Heart right ventricle (tissue), 16 donors: Measurements from ENCODE around the gene PLPPR5. TPM values are rescaled to one million over a fixed set of nuclear protein-coding genes. Genes with fewer than 3 reads are reported as not detected.
"Not testable (repeated sequence)": the region's sequence is repeated elsewhere in the genome, so short reads cannot be mapped to it uniquely, and the experiment has no call there.

Source experiments
- ATAC-seq, 8 donors: fragments of 200-7000 bp; cut with Tn5 transposase; one replicate each; pipeline ENCODE4 v1.9.1; 2020; ENCODE audit warnings: mild to moderate bottlenecking in 8 of 8, moderate library complexity in 8 of 8, moderate number of reproducible peaks in 1 of 8
- DNase-seq, 2 donors: peaks; one replicate each; pipeline ENCODE4 v3.0.0-alpha.2; 2020
- H3K27ac ChIP-seq, 10 donors: fragments of 200-600 bp; sonication (generic) in 2 of 10; one replicate each; pipeline versions ENCODE4 v1.5.0 to v1.8.0; 2020 to 2022; ENCODE audit warnings: mild to moderate bottlenecking in 3 of 10
- H3K27me3 ChIP-seq, 7 donors: fragments of 200-600 bp; one replicate each; pipeline ENCODE4 v1.8.0; 2021 to 2022; ENCODE audit warnings: mild to moderate bottlenecking in 2 of 7
- H3K36me3 ChIP-seq, 9 donors: fragments of 200-600 bp; sonication (generic) in 1 of 9; one replicate each; pipeline versions ENCODE4 v1.5.0 to v1.8.0; 2020 to 2022; ENCODE audit warnings: mild to moderate bottlenecking in 2 of 9
- H3K4me1 ChIP-seq, 9 donors: fragments of 200-600 bp; sonication (generic) in 1 of 9; one replicate each; pipeline versions ENCODE4 v1.5.0 to v1.8.0; 2020 to 2022; ENCODE audit warnings: mild to moderate bottlenecking in 4 of 9
- H3K4me3 ChIP-seq, 10 donors: fragments of 200-600 bp; sonication (generic) in 2 of 10; one replicate each; pipeline versions ENCODE4 v1.5.0 to v1.8.0; 2020 to 2022; ENCODE audit warnings: mild to moderate bottlenecking in 7 of 10, moderate library complexity in 2 of 10
- H3K9me3 ChIP-seq, 11 donors: fragments of 200-600 bp in 10 of 11; sonication (generic) in 2 of 11; one replicate each; pipeline versions ENCODE4 v1.5.0 to v1.8.0; 2013 to 2022; ENCODE audit warnings: mild to moderate bottlenecking in 2 of 11, control low read depth in 1 of 11, moderate library complexity in 1 of 11
- whole genome bisulfite sequencing, 2 donors: extraction: QIAGEN DNeasy Blood & Tissue Kit; methylation state at CpG; one replicate each; pipeline ENCODE4 v1.1.7; 2013; ENCODE audit warnings: inconsistent platforms in 1 of 2; 5-methylcytosine and 5-hydroxymethylcytosine counted together
- intact Hi-C, 10 donors: fragments of 100-400 bp; cut with DNase I; formaldehyde crosslinking; loops; one replicate each; pipeline versions ENCODE4 v1.11.1 to v1.14.2; 2022
- polyA plus RNA-seq, 2 donors: library from polyadenylated mRNA; stranded (reverse); fragments of 200-250 nt; gene quantifications; one replicate each; pipeline ENCODE4 v1.2.3, GENCODE V29; 2013
- total RNA-seq, 10 donors: library from RNA; stranded (reverse); fragmentation: NEBNext Ultra II Directional in 3 of 10; extraction: Animal tissue kit (Norgen Biotek cat#: 25700) in 3 of 10; gene quantifications; one replicate each; pipeline versions ENCODE4 v1.2.1 to v1.2.4, GENCODE V29; 2021 to 2023
- TF ChIP-seq, protein P1 (sequence below), 9 donors: fragments of 200-600 bp; sonication (generic) in 2 of 9; IDR thresholded peaks; one replicate each; pipeline versions ENCODE4 v1.5.0 to v1.8.0; 2021 to 2022; ENCODE audit warnings: antibody characterized with exemption in 9 of 9, mild to moderate bottlenecking in 5 of 9, moderate library complexity in 1 of 9
- donor health status: Arrhythmogenic right ventricular cardiomyopathy.
- donor health status: ischemic (EF 13 %, LVEDD 7.1; RV severe dilation, severe dysfunction).
- donor health status: healthy with polysubstance abuse.
- donor health status: DM: no; HTN: yes; CAD: no.
- donor health status: DM: no; HTN: no; CAD: no.
- donor health status: ischemic (EF 25% LVEDD 6.9; RV normal size, moderate dysfunction).
- donor health status: ischemic (EF 25% LVEDD 5.7; RV mildly dilated, moderate dysfunction).
- donor health status: healthy.
- donor health status: DM: yes; HTN: yes; CAD: no.
- donor health status: Ischemic cardiomyopathy.
- donor health status: ischemic (EF 35%, LVEDD 5.7; RV mildly dilated, moderate dysfunction).
- donor health status: nonischemic (EF 11% LVEDD 7.7; RV severe dilation, severe dysfunction).
- donor health status: DM: yes; HTN: yes; CAD: no.
- donor health status: PGD.
- donor health status: ischemic (EF 29% LVEDD 5.4; RV normal size, mild dysfunction).
- donor health status: nonischemic (EF 23%, LVEDD 6.1; RV moderate dilation, normal function).

The PLPPR5 gene
- total and polyA plus RNA-seq, 12 donors: 0.08 TPM; not detected in 11

DNA sequence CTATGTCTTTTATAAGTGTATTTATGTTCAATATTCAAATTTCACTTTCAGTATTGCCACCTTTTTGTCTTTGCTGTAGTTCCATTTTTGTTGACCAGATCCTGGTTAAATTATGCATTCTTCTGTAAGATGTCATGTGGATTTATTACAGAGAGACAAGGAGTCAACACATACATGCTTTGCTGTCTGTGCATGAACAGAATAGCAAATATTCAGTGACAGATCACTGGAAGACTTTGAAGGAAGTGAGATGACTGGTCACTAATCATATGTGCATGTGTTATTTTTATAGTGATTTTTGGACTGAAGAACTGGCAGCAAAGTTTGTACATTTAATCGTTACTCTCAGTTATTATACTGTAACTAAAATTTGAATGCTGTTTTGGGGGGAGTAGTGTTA, 117.2 kb downstream of the PLPPR5 start:
- Histone ChIP-seq H3K4me1 (no peaks in the 10 kb centered on the region), H3K36me3 (no peaks in the 10 kb centered on the region), H3K9me3 (no peaks in the 10 kb centered on the region), H3K4me3 (no peak overlapping the region), H3K27ac (no peak overlapping the region), H3K27me3 (no peaks in the 10 kb centered on the region)
- intact Hi-C loops: no loop called here
- 79 to 89% methylated on average over 1 of the region's 1 CpG for WGBS, 2 donors
- TF ChIP-seq, protein P1, sequence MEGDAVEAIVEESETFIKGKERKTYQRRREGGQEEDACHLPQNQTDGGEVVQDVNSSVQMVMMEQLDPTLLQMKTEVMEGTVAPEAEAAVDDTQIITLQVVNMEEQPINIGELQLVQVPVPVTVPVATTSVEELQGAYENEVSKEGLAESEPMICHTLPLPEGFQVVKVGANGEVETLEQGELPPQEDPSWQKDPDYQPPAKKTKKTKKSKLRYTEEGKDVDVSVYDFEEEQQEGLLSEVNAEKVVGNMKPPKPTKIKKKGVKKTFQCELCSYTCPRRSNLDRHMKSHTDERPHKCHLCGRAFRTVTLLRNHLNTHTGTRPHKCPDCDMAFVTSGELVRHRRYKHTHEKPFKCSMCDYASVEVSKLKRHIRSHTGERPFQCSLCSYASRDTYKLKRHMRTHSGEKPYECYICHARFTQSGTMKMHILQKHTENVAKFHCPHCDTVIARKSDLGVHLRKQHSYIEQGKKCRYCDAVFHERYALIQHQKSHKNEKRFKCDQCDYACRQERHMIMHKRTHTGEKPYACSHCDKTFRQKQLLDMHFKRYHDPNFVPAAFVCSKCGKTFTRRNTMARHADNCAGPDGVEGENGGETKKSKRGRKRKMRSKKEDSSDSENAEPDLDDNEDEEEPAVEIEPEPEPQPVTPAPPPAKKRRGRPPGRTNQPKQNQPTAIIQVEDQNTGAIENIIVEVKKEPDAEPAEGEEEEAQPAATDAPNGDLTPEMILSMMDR (IDR thresholded peaks at IDR 0.05): no peak
- ATAC-seq (no peak), DNase-seq (no peak)

DNA sequence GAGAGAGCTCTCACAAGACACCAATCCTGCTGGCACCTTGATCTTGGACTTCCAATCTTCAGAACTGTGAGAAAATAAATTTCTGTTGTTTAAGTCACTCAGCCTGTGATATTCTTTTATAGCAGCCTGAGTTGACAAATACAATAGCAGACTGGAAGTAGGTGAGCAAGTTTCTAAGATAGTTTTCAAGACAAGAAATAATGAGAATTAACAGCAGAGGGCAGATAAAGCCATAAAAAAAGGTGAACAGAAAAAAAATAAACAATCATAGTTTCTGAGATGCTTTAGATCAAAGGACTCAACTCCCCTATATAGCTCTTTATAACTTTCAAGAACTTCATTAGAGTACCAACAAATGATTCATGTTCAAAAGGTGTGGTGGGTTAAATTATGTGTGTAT, 119.8 kb downstream of the PLPPR5 start:
- no peaks in the 10 kb centered on the region for H3K36me3 ChIP-seq
- no peaks in the 10 kb centered on the region for H3K9me3 ChIP-seq
- no peak overlapping the region for H3K4me3 ChIP-seq
- DNase-seq (no peak), ATAC-seq (no peak)
- no peak overlapping the region for H3K27ac ChIP-seq
- TF ChIP-seq, protein P1 (IDR thresholded peaks at IDR 0.05): no peak
- intact Hi-C loops: no loop called here
- H3K27me3 ChIP-seq: peaks cover 0 to 5% (median 0%) of the 10 kb centered on the region in 7 donors
- no peaks in the 10 kb centered on the region for H3K4me1 ChIP-seq

DNA sequence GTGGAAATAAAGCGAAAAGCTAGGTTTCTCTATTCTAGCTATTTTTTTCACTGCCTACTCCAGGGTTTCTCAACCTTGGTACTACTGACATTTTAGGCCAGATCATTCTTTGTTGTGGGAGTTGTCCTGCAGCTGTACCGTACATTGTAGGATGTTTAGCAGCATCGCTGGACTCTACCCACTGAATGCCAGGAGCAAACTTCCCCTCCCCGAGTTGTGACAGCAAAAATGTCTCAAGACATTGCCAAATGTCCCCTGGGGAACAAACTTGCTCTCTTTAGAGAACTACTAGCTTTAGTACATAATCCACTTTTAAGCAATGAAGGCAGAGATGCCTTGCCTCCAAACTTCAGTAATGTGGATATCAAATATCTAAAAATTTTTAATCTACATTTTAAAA, 122.8 kb downstream of the PLPPR5 start:
- ATAC-seq: no peak
- TF ChIP-seq, protein P1 (IDR thresholded peaks at IDR 0.05): no peak
- Histone ChIP-seq H3K27ac (no peak overlapping the region), H3K27me3 (peaks cover 0 to 5% (median 0%) of the 10 kb centered on the region in 7 donors), H3K36me3 (no peaks in the 10 kb centered on the region), H3K4me1 (no peaks in the 10 kb centered on the region), H3K4me3 (no peak overlapping the region), H3K9me3 (no peaks in the 10 kb centered on the region)
- intact Hi-C loops: no loop called here
- no peak for DNase-seq
- 84 to 85% methylated on average over 4 of the region's 4 CpGs for WGBS, 2 donors

DNA sequence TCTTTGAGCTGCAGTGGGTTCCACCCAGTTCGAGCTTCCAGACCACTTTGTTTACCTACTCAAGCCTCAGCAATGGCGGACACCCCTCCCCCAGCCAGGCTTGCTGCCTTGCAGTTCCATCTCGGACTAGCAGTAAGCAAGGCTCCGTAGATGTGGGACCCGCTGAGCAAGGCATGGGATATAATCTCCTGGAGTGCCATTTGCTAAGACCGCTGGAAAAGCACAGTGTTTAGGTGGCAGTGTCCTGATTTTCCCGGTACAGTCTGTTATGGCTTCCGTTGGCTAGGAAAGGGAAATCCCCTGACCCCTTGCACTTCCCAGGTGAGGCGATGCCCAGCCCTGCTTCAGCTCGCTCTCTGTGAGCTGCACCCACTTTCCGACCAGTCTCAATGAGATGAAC, 123.4 kb downstream of the PLPPR5 start:
- H3K4me3 ChIP-seq, H3K27ac ChIP-seq, H3K36me3 ChIP-seq, intact Hi-C loops, H3K4me1 ChIP-seq, DNase-seq, ATAC-seq, H3K9me3 ChIP-seq, H3K27me3 ChIP-seq: not testable (repeated sequence)
- 86 to 93% methylated on average over 11 of the region's 11 CpGs for WGBS, 2 donors

DNA sequence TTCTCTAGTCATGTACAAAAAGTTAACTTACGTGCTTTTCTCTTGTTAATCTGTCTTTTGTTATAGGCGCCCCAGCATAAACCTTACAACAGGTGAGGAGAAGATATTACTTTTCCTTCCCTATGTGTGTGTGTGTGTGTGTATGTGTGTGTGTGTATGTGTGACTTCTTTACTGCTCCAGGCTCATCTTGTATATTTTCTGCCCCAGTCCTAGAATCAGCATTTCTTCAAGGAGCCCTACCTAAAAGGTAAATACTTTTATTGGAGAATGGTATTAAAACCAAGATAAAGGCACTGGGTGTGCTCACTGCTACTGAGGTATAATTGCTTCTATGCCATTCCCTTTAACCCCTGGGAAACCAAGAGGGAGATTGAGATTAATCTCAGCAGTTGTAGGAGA, 129.8 kb downstream of the PLPPR5 start:
- Histone ChIP-seq H3K27me3 (no peaks in the 10 kb centered on the region), H3K9me3 (no peaks in the 10 kb centered on the region), H3K36me3 (no peaks in the 10 kb centered on the region), H3K4me1 (peaks cover 0 to 11% (median 0%) of the 10 kb centered on the region in 9 donors), H3K27ac (no peak overlapping the region), H3K4me3 (no peak overlapping the region)
- TF ChIP-seq, protein P1 (IDR thresholded peaks at IDR 0.05): no peak
- WGBS, 2 donors: 87 to 90% methylated on average over 2 of the region's 2 CpGs
- intact Hi-C loops: no loop called here
- DNase-seq (no peak), ATAC-seq (no peak)
